Ishikawa (cell line): ENCODE results near the gene HOXD13.

ENCODE experiments used
- CEBPB ChIP-seq: IDR thresholded peaks from 2 replicates; pipeline ENCODE4 v1.6.1; 2012
- CREB1 ChIP-seq: IDR thresholded peaks from 2 replicates; pipeline ENCODE4 v1.6.1; 2012; ENCODE audit warnings: low read depth
- EGR1 ChIP-seq: IDR thresholded peaks from 2 replicates; pipeline ENCODE4 v1.6.1; 2012
- EP300 ChIP-seq: IDR thresholded peaks from 2 replicates; pipeline ENCODE4 v1.6.1; 2012; ENCODE audit warnings: borderline replicate concordance
- FOXM1 ChIP-seq: IDR thresholded peaks from 2 replicates; pipeline ENCODE4 v1.6.1; 2012; ENCODE audit warnings: low read depth, borderline replicate concordance
- NFIC ChIP-seq: IDR thresholded peaks from 2 replicates; pipeline ENCODE4 v1.6.1; 2012
- RAD21 ChIP-seq: IDR thresholded peaks from 2 replicates; pipeline ENCODE4 v1.6.1; 2012; ENCODE audit warnings: low read depth
- TAF1 ChIP-seq: IDR thresholded peaks from 2 replicates; pipeline ENCODE4 v1.6.1; 2012; ENCODE audit warnings: low read depth, mild to moderate bottlenecking
- TCF12 ChIP-seq: IDR thresholded peaks from 2 replicates; pipeline ENCODE4 v1.6.1; 2012; ENCODE audit warnings: low read depth
- TEAD4 ChIP-seq: IDR thresholded peaks from 2 replicates; pipeline ENCODE4 v1.6.1; 2012
- YY1 ChIP-seq: IDR thresholded peaks from 2 replicates; pipeline ENCODE4 v1.6.1; 2012; ENCODE audit warnings: low read depth
- ZBTB7A ChIP-seq: IDR thresholded peaks from 2 replicates; pipeline ENCODE4 v1.6.1; 2012; ENCODE audit warnings: low read depth
- TF ChIP-seq, protein P1 (sequence below): IDR thresholded peaks from 2 replicates; pipeline ENCODE4 v1.6.1; 2012
- TF ChIP-seq, protein P2 (sequence below): IDR thresholded peaks from 2 replicates; pipeline ENCODE4 v1.6.1; 2012; ENCODE audit warnings: low read depth, mild to moderate bottlenecking
- TF ChIP-seq, protein P3 (sequence below): IDR thresholded peaks from 2 replicates; pipeline ENCODE4 v1.6.1; 2012

The HOXD13 gene

DNA sequence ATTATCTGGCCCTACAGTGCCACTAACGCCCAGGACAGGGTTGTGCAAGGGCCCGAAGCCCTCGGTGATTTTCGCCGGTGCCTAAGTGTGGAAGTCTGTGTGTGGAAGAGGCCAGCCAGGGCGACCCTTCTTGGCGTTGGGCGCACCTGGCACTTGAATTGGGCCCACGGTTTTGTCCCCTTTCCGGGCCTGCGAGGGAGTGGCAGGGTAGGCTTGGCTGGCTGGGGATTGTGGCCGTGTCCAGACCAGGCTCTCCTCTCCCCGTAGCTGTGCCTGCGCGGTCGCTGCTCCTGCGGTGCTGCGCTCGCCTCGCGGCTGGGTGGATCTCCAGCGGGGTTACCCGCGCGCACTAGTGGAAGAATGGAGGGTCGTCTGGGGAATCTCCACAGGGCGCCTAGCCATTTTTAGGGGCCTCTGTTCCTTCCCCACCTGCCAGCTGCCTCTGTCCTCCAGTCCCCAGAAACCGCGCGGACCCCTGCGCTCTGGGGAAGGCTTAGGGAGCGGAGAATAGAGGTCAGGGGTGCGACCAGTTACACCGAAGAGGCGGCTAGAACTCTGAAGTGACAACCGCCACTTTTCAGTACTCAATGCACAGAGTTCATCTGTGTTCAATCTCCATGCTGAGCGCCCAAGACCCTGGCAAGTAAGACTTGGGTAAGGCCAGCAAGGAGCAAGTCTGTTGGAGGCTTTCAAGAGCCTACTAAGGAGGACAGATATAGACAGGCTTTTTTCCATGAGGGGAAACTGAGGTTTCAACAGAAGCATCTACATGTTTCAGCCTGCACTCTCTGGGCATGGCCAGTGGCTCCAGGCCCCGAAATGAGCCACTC, 24.7 kb upstream of the HOXD13 start:
- no peak for TF ChIP-seq FOXM1
- no peak for TF ChIP-seq TCF12
- TF ChIP-seq YY1, result no peak
- TF ChIP-seq, protein P1, sequence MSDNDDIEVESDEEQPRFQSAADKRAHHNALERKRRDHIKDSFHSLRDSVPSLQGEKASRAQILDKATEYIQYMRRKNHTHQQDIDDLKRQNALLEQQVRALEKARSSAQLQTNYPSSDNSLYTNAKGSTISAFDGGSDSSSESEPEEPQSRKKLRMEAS, result no peak
- no peak for TF ChIP-seq CEBPB
- TF ChIP-seq ZBTB7A, result no peak

GRCh38 chr2:176068419-176068832, 24.1 kb upstream of the HOXD13 start:
- TF ChIP-seq EGR1 (no peak), CREB1 (no peak), EP300 (no peak), NFIC (no peak), FOXM1 (no peak), TEAD4 (no peak), ZBTB7A (no peak), TCF12 (no peak), CEBPB (no peak), TAF1 (no peak), YY1 (no peak), RAD21 (no peak)
- TF ChIP-seq, protein P1, result no peak
- TF ChIP-seq, protein P2, sequence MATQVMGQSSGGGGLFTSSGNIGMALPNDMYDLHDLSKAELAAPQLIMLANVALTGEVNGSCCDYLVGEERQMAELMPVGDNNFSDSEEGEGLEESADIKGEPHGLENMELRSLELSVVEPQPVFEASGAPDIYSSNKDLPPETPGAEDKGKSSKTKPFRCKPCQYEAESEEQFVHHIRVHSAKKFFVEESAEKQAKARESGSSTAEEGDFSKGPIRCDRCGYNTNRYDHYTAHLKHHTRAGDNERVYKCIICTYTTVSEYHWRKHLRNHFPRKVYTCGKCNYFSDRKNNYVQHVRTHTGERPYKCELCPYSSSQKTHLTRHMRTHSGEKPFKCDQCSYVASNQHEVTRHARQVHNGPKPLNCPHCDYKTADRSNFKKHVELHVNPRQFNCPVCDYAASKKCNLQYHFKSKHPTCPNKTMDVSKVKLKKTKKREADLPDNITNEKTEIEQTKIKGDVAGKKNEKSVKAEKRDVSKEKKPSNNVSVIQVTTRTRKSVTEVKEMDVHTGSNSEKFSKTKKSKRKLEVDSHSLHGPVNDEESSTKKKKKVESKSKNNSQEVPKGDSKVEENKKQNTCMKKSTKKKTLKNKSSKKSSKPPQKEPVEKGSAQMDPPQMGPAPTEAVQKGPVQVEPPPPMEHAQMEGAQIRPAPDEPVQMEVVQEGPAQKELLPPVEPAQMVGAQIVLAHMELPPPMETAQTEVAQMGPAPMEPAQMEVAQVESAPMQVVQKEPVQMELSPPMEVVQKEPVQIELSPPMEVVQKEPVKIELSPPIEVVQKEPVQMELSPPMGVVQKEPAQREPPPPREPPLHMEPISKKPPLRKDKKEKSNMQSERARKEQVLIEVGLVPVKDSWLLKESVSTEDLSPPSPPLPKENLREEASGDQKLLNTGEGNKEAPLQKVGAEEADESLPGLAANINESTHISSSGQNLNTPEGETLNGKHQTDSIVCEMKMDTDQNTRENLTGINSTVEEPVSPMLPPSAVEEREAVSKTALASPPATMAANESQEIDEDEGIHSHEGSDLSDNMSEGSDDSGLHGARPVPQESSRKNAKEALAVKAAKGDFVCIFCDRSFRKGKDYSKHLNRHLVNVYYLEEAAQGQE, result no peak
- TF ChIP-seq, protein P3, sequence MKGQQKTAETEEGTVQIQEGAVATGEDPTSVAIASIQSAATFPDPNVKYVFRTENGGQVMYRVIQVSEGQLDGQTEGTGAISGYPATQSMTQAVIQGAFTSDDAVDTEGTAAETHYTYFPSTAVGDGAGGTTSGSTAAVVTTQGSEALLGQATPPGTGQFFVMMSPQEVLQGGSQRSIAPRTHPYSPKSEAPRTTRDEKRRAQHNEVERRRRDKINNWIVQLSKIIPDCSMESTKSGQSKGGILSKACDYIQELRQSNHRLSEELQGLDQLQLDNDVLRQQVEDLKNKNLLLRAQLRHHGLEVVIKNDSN, result no peak

DNA sequence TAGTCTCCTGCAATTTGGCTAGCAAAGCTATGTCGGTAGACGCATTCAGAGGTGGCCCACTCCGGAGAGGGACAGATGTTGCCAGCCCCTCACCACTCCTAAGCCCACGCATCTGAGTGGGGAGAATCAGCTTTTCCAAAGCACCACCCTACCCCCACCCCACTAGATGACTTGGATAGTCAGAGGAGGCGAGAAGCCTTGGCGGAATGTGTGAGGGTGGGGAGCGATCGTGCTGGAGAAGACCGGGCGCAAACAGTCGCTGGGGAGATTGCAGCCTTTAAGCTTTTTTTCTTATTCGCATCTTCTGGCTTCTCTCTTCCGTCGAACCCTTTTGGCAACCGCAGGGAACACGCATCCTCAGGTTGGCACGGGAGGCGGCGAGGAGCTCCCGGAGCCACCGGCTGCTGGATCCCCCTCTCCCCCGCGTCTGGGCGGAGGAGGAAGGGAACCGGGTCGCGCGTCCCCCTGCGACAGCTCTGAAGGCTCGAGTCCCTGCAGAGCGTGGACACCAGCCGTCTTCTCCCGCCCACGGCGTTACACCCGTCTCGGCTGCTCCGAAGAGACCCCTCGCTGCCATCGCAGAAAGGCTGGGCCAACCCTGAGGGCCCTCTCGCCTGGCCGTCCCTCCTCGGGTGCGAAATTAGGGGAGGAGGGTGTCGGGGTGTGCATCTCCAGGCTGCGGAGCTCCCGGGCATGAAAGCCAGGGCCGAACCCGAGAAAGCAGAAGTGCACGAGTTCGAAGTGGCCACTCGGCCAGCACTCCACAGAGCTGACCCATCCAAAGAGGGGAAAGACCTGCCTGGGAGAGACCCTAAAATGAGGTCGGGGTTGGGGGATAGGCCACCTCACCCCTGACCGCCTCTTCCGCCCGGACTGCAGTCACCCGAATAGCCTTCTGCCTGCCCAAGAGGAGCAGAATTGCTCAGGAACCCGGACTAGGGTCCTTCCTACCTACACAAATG, 20.9 kb upstream of the HOXD13 start:
- TF ChIP-seq CEBPB, result no peak
- TF ChIP-seq TCF12, result no peak
- no peak for TF ChIP-seq TEAD4
- TF ChIP-seq RAD21, result no peak
- TF ChIP-seq, protein P1, result no peak
- TF ChIP-seq, protein P3, result no peak
- TF ChIP-seq, protein P2, result no peak

DNA sequence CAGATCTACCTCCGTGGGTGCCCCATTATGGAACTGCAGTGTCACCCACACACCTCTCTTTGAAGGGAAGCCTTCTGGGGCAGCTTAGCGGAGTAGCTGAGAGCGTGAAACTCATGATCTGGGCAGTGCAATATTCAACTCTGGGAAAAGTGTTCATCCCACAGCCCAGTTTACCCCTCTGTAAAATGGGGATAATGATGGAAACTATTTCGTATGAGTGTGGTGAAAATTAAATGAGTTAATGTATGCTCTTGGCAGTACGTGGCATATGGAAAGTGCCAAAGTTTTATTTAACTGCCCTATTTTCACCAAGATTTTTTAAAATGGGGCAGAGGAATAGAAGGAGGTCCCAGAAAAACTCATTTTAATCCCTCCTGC, 20.2 kb upstream of the HOXD13 start:
- TF ChIP-seq CEBPB, result no peak
- no peak for TF ChIP-seq ZBTB7A
- TF ChIP-seq EP300, result no peak
- TF ChIP-seq NFIC, result no peak
- TF ChIP-seq, protein P1, result no peak
- no peak for TF ChIP-seq TAF1
- TF ChIP-seq RAD21, result no peak
- TF ChIP-seq, protein P2, result no peak
- no peak for TF ChIP-seq TCF12
- TF ChIP-seq TEAD4, result no peak
- TF ChIP-seq YY1, result no peak
- no peak for TF ChIP-seq EGR1
- TF ChIP-seq FOXM1, result no peak
- TF ChIP-seq, protein P3, result no peak
- TF ChIP-seq CREB1, result no peak
